GM19025 (cell line): ENCODE data around the gene ATP6V1G3.
"Not testable (repeated sequence)": the region's sequence is repeated elsewhere in the genome, so short reads cannot be mapped to it uniquely, and the experiment has no call there.

Experiments used
- ATAC-seq: cut with Tn5 transposase; IDR thresholded peaks from one replicate; pipeline ENCODE4 v1.9.1; 2021; ENCODE audit warnings: mild to moderate bottlenecking, low read depth, moderate library complexity; ENCODE audit not compliant: unreplicated experiment

ATP6V1G3 gene

GRCh38 chr1:198540580-198540979 is at the start of gene ATP6V1G3:
Gene ATP6V1G3, minus strand, starts transcription at chr1:198540680. Its CDS starts 30 bp downstream, at chr1:198540650.
- ATAC-seq: no peak

- ATAC-seq: no peak
These were observed 48.4 kb upstream of the ATP6V1G3 start for GRCh38 chr1:198588845-198589244.

GRCh38 chr1:198584163-198584562 is 43.7 kb upstream of the ATP6V1G3 start:
- no peak for ATAC-seq

GRCh38 chr1:198583209-198583802 is 42.8 kb upstream of the ATP6V1G3 start:
- not testable (repeated sequence) for ATAC-seq

- no peak for ATAC-seq
These were observed 37.0 kb upstream of the ATP6V1G3 start for GRCh38 chr1:198577444-198577843.

- ATAC-seq: no peak
These were observed 35.5 kb upstream of the ATP6V1G3 start for GRCh38 chr1:198575798-198576641.

GRCh38 chr1:198575292-198575691 is 34.8 kb upstream of the ATP6V1G3 start:
- no peak for ATAC-seq

GRCh38 chr1:198574325-198574724 is 33.8 kb upstream of the ATP6V1G3 start:
- ATAC-seq: no peak

GRCh38 chr1:198564716-198565115 is 24.2 kb upstream of the ATP6V1G3 start:
- no peak for ATAC-seq

- no peak for ATAC-seq
These were observed 23.7 kb upstream of the ATP6V1G3 start for GRCh38 chr1:198564157-198564556.

GRCh38 chr1:198563583-198563982 is 23.1 kb upstream of the ATP6V1G3 start:
- no peak for ATAC-seq

- no peak for ATAC-seq
These were observed 19.7 kb upstream of the ATP6V1G3 start for GRCh38 chr1:198560161-198560560.

GRCh38 chr1:198559362-198559761 is 18.9 kb upstream of the ATP6V1G3 start:
- no peak for ATAC-seq

- no peak for ATAC-seq
These were observed 17.9 kb upstream of the ATP6V1G3 start for GRCh38 chr1:198558402-198558801.

GRCh38 chr1:198556971-198557370 is 16.5 kb upstream of the ATP6V1G3 start:
- peak; percentile 84 for ATAC-seq

GRCh38 chr1:198552668-198553416 is 12.4 kb upstream of the ATP6V1G3 start:
- ATAC-seq: no peak

- ATAC-seq: no peak
These were observed 10.6 kb upstream of the ATP6V1G3 start for GRCh38 chr1:198550941-198551524.

- peak; percentile 74 for ATAC-seq
These were observed 9.4 kb upstream of the ATP6V1G3 start for GRCh38 chr1:198549866-198550265.

GRCh38 chr1:198548890-198549289 is 8.4 kb upstream of the ATP6V1G3 start:
- ATAC-seq: no peak

GRCh38 chr1:198545156-198545555 is 4.7 kb upstream of the ATP6V1G3 start:
- no peak for ATAC-seq

GRCh38 chr1:198544265-198544664 is 3.8 kb upstream of the ATP6V1G3 start:
- no peak for ATAC-seq
